OCI-LY7 (cell line): ENCODE results near the gene NUCB1. TPM values are rescaled to one million over a fixed set of nuclear protein-coding genes. Genes with fewer than 3 reads are reported as not detected.

ENCODE experiments used
- BruUV-seq: library from RNA; stranded (reverse); fragments of 400-500 nt; replicated peaks from 2 replicates; lab custom pipeline; 2021; lab: Mats Ljungman, UMichigan
- CTCF ChIA-PET: fragments of 300-600 bp; sonication (Branson Sonifier 250); formaldehyde crosslinking; loops from one replicate; lab custom pipeline; 2022; ENCODE audit warnings: antibody characterized with exemption; ENCODE audit not compliant: unreplicated experiment; lab: Charles Lee
- POLR2A ChIA-PET: fragments of 300-600 bp; sonication (Branson Sonifier 250); formaldehyde crosslinking; loops from one replicate; lab custom pipeline; 2022; ENCODE audit warnings: antibody characterized with exemption; lab: Charles Lee
- DNase-seq: peaks from one replicate; pipeline ENCODE4 v3.0.0-alpha.2; 2015; ENCODE audit warnings: low spot score
- H2AFZ ChIP-seq: fragments of 200-600 bp; sonication (generic), shearing (Covaris generic); 2 replicates; pipeline ENCODE4 v1.6.1; 2014; ENCODE audit warnings: mild to moderate bottlenecking, antibody characterized with exemption, low read length, moderate library complexity
- H3K27ac ChIP-seq: fragments of 200-600 bp; sonication (generic); 2 replicates; pipeline ENCODE4 v1.5.1; 2014; ENCODE audit warnings: mixed run types, low read depth, mild to moderate bottlenecking, moderate library complexity, low read length, inconsistent platforms; ENCODE audit not compliant: poor library complexity, severe bottlenecking
- H3K36me3 ChIP-seq: fragments of 200-600 bp; sonication (generic); 2 replicates; pipeline ENCODE4 v1.6.1; 2014; ENCODE audit warnings: mild to moderate bottlenecking, antibody characterized with exemption, low read length, moderate library complexity, mixed read lengths; ENCODE audit not compliant: insufficient read depth
- H3K4me1 ChIP-seq: fragments of 200-600 bp; sonication (generic); 2 replicates; pipeline ENCODE4 v1.5.1; 2014; ENCODE audit warnings: mild to moderate bottlenecking, low read length; ENCODE audit not compliant: insufficient read depth, poor library complexity, severe bottlenecking
- H3K4me2 ChIP-seq: fragments of 200-600 bp; sonication (generic); 2 replicates; pipeline ENCODE4 v1.6.1; 2014; ENCODE audit warnings: mild to moderate bottlenecking, low read length
- H3K4me3 ChIP-seq: fragments of 200-600 bp; sonication (generic); 2 replicates; pipeline ENCODE4 v1.5.1; 2014; ENCODE audit warnings: mild to moderate bottlenecking, low read depth, low read length; ENCODE audit not compliant: poor library complexity, severe bottlenecking
- H3K79me2 ChIP-seq: fragments of 200-600 bp; sonication (generic); 2 replicates; pipeline ENCODE4 v1.6.1; 2016; ENCODE audit warnings: low read depth, mild to moderate bottlenecking, low read length, moderate library complexity, mixed read lengths; ENCODE audit not compliant: insufficient read depth
- H3K9me2 ChIP-seq: fragments of 200-600 bp; sonication (generic); 2 replicates; pipeline ENCODE4 v1.6.1; 2016; ENCODE audit warnings: mild to moderate bottlenecking, low read length, mixed read lengths; ENCODE audit not compliant: insufficient read depth
- H3K9me3 ChIP-seq: fragments of 200-600 bp; sonication (generic); 2 replicates; pipeline ENCODE4 v1.6.1; 2014; ENCODE audit warnings: mild to moderate bottlenecking, mixed run types, low read length, mixed read lengths
- H4K20me1 ChIP-seq: fragments of 200-600 bp; sonication (generic); 2 replicates; pipeline ENCODE4 v1.6.1; 2014; ENCODE audit warnings: mild to moderate bottlenecking, antibody characterized with exemption, low read length, moderate library complexity, mixed read lengths; ENCODE audit not compliant: insufficient read depth
- EZH2phosphoT487 ChIP-seq: fragments of 200-600 bp; sonication (generic); IDR thresholded peaks from 2 replicates; pipeline ENCODE4 v1.6.1; 2018; ENCODE audit warnings: low read depth, borderline replicate concordance, mild to moderate bottlenecking, mixed run types, antibody characterized with exemption, low read length, moderate library complexity, mixed read lengths
- intact Hi-C: fragments of 100-400 bp; cut with micrococcal nuclease; formaldehyde crosslinking; loops from one replicate; pipeline ENCODE4 v1.10.0; 2022; ENCODE audit not compliant: unreplicated experiment
- total RNA-seq, 2 experiments: library from RNA; depleted of rRNA in 1 of 2; stranded (reverse); fragments of >200 nt in 1 of 2; shearing (Covaris generic) in 1 of 2; gene quantifications; 2 replicates each; pipeline ENCODE4 v1.2.3, GENCODE V29; 2014 to 2022
- TF ChIP-seq, protein P1 (sequence below): fragments of 200-600 bp; sonication (generic); conservative IDR thresholded peaks from 2 replicates; pipeline ENCODE4 v1.5.1; 2014; ENCODE audit warnings: mild to moderate bottlenecking, antibody characterized with exemption, low read length, moderate library complexity, mixed read lengths

Gene NUCB1
- total RNA-seq, 2 experiments from 2014 or later = 73.6 to 88.7 TPM

DNA sequence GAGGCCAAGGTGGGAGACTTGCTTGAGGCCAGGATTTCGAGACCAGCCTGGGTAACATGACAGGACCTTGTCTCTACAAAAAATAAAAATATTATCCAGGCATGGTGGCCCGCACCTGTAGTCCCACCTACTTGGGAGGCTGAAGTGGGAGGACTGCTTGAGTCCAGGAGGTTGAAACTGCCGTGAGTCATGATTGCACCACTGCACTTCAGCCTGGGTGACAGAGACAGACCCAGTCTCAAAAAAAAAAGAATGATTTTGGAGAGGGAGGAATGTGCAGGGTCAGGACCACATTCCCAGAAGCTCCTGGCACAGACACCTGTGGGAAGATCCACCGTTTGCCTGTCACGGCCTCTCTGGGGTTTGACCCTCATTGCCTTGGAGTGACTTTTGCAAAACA is 45.3 kb downstream of the NUCB1 start:
- DNase-seq = no peak
- Histone ChIP-seq H3K9me3 (peaks cover 13% of the 10 kb centered on the region), H3K27ac (no peak overlapping the region), H3K4me2 (no peak overlapping the region), H3K4me3 (no peak overlapping the region), H3K36me3 (no peaks in the 10 kb centered on the region), H4K20me1 (no peaks in the 10 kb centered on the region), H3K9me2 (no peaks in the 10 kb centered on the region), H3K4me1 (no peaks in the 10 kb centered on the region), H3K79me2 (no peaks in the 10 kb centered on the region), H2AFZ (no peak overlapping the region)
- no TSS peak for BruUV-seq
- CTCF ChIA-PET = no interaction called here
- TF ChIP-seq EZH2phosphoT487 = no peak
- TF ChIP-seq, protein P1, sequence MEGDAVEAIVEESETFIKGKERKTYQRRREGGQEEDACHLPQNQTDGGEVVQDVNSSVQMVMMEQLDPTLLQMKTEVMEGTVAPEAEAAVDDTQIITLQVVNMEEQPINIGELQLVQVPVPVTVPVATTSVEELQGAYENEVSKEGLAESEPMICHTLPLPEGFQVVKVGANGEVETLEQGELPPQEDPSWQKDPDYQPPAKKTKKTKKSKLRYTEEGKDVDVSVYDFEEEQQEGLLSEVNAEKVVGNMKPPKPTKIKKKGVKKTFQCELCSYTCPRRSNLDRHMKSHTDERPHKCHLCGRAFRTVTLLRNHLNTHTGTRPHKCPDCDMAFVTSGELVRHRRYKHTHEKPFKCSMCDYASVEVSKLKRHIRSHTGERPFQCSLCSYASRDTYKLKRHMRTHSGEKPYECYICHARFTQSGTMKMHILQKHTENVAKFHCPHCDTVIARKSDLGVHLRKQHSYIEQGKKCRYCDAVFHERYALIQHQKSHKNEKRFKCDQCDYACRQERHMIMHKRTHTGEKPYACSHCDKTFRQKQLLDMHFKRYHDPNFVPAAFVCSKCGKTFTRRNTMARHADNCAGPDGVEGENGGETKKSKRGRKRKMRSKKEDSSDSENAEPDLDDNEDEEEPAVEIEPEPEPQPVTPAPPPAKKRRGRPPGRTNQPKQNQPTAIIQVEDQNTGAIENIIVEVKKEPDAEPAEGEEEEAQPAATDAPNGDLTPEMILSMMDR = no peak
- intact Hi-C loops = no loop called here
- POLR2A ChIA-PET = no interaction called here

DNA sequence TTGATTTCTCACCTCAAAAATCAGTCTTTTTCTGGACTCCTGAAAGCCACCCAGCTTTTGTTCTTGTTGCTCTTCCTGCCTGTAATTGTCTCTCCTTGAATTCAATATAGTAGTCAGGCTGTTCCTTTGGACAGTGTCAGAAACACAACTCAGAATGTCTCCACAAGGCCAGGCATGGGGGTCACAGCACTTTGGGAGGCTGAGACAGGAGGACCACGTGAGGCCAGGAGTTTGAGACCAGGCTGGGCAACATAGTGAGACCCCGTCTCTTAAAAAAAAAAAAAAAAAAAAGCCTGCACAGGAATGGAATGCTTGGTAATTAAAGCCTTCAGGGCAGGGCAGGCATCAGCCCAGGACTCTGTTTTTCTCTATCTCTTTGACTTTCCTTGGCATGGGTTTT is 45.7 kb downstream of the NUCB1 start:
- CTCF ChIA-PET = no interaction called here
- Histone ChIP-seq H3K4me2 (no peak overlapping the region), H2AFZ (no peak overlapping the region), H3K4me1 (no peaks in the 10 kb centered on the region), H3K27ac (no peak overlapping the region), H3K9me3 (peaks cover 13% of the 10 kb centered on the region), H4K20me1 (no peaks in the 10 kb centered on the region), H3K79me2 (no peaks in the 10 kb centered on the region), H3K36me3 (no peaks in the 10 kb centered on the region), H3K4me3 (no peak overlapping the region), H3K9me2 (no peaks in the 10 kb centered on the region)
- POLR2A ChIA-PET = no interaction called here
- no peak for DNase-seq
- TF ChIP-seq EZH2phosphoT487 = no peak
- TF ChIP-seq, protein P1 = no peak
- intact Hi-C loops = no loop called here
- BruUV-seq = no TSS peak

DNA sequence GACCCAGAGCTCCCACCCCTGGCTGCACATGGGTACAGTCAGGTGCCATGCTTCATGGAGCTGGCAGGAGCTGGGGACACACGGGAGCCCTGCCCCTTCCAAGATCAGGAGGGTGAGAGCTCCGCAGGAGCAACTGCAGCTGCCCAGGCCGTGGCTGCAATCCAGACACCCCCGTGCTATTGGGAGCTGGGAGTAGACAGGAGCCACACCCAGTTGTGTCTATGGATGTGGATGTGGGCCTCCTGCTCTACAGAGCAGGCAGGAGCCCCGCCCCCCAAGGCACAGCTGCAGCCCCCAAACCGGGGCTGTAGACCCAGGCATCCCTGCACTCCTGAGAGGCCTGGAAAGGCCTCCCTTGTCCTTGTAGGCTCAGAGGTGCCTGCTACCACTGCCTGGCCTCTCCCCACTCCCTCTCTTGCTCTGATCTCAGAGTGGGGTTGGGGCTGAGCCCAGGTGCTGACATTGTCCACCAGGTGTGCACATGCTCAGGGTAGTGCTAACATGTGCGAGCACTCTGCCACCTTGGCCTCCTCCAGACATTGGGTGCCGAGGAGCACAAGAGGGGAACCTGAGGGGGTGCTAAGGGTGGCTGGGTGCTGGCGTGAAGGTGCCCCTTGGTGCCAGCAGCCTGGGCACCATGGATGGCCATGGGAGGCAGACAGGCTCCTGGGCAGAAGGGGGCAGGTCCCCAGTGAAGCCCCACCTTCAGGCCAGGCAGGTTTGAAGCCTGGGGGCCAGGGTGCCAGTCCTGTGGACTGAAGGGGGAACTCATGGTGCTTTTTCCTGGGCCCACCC is 46.5 kb downstream of the NUCB1 start:
- POLR2A ChIA-PET = no interaction called here
- Histone ChIP-seq H3K9me3 (peaks cover 13% of the 10 kb centered on the region), H3K4me2 (no peak overlapping the region), H3K4me1 (no peaks in the 10 kb centered on the region), H3K9me2 (no peaks in the 10 kb centered on the region), H2AFZ (no peak overlapping the region), H3K27ac (no peak overlapping the region), H3K79me2 (no peaks in the 10 kb centered on the region), H3K4me3 (no peak overlapping the region), H4K20me1 (no peaks in the 10 kb centered on the region), H3K36me3 (no peaks in the 10 kb centered on the region)
- TF ChIP-seq EZH2phosphoT487 = no peak
- TF ChIP-seq, protein P1 = no peak
- DNase-seq = no peak
- no TSS peak for BruUV-seq
- CTCF ChIA-PET = no interaction called here
- intact Hi-C loops = no loop called here
